Measurements from ENCODE around the gene SLC2A4RG. TPM values are rescaled to one million over a fixed set of nuclear protein-coding genes. Genes with fewer than 3 reads are reported as not detected.

SLC2A4RG gene
- total RNA-seq, 2 donors from 2014 or later = 69.3 to 108 TPM

DNA sequence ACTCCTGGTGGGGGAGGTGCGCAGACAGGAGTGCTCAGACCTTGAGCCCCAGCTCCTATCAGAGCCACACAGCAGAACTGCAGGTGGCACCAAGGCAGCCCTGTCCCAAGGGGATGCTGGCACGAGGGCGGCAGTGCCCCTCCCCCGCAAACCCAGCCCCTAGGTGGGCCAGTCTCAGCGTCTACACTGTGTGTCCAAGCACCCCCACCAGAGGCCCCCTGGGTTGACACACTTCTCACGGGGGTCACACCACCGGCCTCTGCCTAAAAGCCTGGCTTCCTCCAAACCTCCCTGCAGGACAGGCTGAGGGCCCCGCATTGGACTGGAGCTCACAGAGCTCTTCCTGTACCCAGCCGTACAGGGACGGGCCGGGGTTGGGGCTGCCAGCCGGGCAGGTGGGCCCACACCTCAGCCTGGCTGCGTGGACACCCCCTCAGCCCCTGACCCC, 8.1 kb downstream of the SLC2A4RG start:
- H3K4me3 ChIP-seq (ENCODE audit: low read length) = no peak overlapping the region
- WGBS, 2 experiments (ENCODE audit: insufficient coverage in 1 of 2, insufficient read length in 1 of 2) = 80 to 89% methylated on average over 6 to 13 of the region's 13 CpGs
- no peak overlapping the region for H3K4me3 Mint-ChIP-seq
- H3K27me3 ChIP-seq (ENCODE audit: control insufficient read depth, insufficient read depth, low read length, poor library complexity, severe bottlenecking) = no peaks in the 10 kb centered on the region
- no peak overlapping the region for H3K9ac ChIP-seq (ENCODE audit: extremely low read depth, low read length, poor library complexity, severe bottlenecking)
- H3K4me1 ChIP-seq (ENCODE audit: control insufficient read depth, insufficient read depth, low read length) = no peaks in the 10 kb centered on the region
- H3K36me3 Mint-ChIP-seq (ENCODE audit: low read depth) = peaks cover 15% of the 10 kb centered on the region
- H3K9me3 ChIP-seq (ENCODE audit: control insufficient read depth, low read length) = no peaks in the 10 kb centered on the region
- DNase-seq = no peak
- TF ChIP-seq, protein P1, sequence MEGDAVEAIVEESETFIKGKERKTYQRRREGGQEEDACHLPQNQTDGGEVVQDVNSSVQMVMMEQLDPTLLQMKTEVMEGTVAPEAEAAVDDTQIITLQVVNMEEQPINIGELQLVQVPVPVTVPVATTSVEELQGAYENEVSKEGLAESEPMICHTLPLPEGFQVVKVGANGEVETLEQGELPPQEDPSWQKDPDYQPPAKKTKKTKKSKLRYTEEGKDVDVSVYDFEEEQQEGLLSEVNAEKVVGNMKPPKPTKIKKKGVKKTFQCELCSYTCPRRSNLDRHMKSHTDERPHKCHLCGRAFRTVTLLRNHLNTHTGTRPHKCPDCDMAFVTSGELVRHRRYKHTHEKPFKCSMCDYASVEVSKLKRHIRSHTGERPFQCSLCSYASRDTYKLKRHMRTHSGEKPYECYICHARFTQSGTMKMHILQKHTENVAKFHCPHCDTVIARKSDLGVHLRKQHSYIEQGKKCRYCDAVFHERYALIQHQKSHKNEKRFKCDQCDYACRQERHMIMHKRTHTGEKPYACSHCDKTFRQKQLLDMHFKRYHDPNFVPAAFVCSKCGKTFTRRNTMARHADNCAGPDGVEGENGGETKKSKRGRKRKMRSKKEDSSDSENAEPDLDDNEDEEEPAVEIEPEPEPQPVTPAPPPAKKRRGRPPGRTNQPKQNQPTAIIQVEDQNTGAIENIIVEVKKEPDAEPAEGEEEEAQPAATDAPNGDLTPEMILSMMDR (conservative IDR thresholded peaks at IDR 0.05) = no peak
- no peaks in the 10 kb centered on the region for H3K27me3 Mint-ChIP-seq (ENCODE audit: insufficient read depth)
- peaks cover 4% of the 10 kb centered on the region for H3K4me1 Mint-ChIP-seq
- no peak overlapping the region for H3K27ac ChIP-seq (ENCODE audit: low read depth, low read length)
- no peak overlapping the region for H3K27ac Mint-ChIP-seq
- peaks cover 20% of the 10 kb centered on the region for H3K36me3 ChIP-seq (ENCODE audit: control insufficient read depth, insufficient read depth, low read length)
- no peaks in the 10 kb centered on the region for H3K9me3 Mint-ChIP-seq

DNA sequence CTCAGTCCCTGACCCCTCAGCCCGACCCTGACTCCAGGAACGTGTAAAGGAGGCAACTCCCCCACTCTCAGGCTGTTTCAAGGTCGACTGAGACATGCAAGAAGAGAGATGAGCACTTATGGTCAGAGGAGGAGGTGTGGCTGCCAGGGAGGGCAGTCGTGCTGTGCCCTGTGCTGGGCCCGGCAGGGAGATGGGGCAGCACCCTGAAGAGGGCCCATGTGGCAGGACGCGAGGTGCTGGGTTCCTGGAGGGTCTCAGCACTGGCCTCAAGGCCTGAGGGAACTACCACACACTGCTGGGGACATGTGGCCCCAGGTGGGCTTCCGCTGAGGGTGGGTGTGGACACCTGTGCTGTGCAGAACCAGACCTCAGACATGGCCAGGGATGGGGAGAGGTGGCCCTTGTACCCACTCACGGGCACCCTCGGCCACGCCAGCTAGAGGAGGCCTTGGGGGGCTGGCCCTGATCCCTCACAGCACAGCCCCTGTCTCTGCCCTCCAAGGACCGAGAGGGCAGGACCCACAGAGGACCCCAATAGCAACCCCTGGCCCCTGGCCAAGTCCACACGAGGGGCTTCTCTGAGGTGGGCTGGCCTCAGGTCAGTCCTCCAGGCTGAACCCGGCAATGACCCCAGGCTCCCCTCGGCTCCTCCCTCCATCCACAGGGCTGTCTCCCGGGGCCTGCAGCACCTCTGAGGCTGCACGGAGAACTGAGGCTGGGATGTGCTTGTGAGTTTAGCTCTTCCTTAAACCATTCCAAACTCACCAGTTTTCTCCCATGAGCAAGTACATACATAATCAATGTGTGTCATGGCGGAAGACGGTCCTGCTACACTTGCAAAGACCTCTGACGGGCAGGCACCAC, 8.7 kb downstream of the SLC2A4RG start:
- Histone ChIP-seq H3K4me3 (ENCODE audit: low read length) (no peak overlapping the region), H3K9me3 (ENCODE audit: control insufficient read depth, low read length) (no peaks in the 10 kb centered on the region), H3K36me3 (ENCODE audit: control insufficient read depth, insufficient read depth, low read length) (peaks cover 19% of the 10 kb centered on the region), H3K4me1 (ENCODE audit: control insufficient read depth, insufficient read depth, low read length) (no peaks in the 10 kb centered on the region), H3K27me3 (ENCODE audit: control insufficient read depth, insufficient read depth, low read length, poor library complexity, severe bottlenecking) (no peaks in the 10 kb centered on the region), H3K9ac (ENCODE audit: extremely low read depth, low read length, poor library complexity, severe bottlenecking) (no peak overlapping the region), H3K27ac (ENCODE audit: low read depth, low read length) (no peak overlapping the region)
- Mint-ChIP-seq H3K4me3 (no peak overlapping the region), H3K4me1 (peaks cover 4% of the 10 kb centered on the region), H3K27ac (no peak overlapping the region), H3K9me3 (no peaks in the 10 kb centered on the region), H3K36me3 (ENCODE audit: low read depth) (peaks cover 15% of the 10 kb centered on the region), H3K27me3 (ENCODE audit: insufficient read depth) (no peaks in the 10 kb centered on the region)
- TF ChIP-seq, protein P1 (conservative IDR thresholded peaks at IDR 0.05) = no peak
- no peak for DNase-seq
- WGBS, 2 experiments (ENCODE audit: insufficient coverage in 1 of 2, insufficient read length in 1 of 2) = 82 to 92% methylated on average over 7 to 20 of the region's 20 CpGs

DNA sequence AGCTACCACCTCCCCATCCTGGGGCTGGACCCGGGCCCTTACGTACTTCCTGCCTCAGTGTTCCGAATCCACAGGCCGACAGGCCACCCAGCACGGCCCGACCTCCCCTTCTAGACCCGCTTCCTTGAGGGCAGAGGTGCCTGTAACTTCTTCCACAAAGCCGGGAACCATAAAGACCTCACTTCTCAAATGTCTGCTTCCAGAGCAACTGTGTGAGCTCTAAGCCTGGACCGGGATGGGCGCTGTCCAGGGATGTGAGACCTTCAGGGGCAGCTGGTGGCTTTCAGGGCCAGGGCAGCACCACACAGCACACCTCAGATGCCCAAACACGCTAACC, 9.3 kb downstream of the SLC2A4RG start:
- Mint-ChIP-seq H3K27ac (no peak overlapping the region), H3K27me3 (ENCODE audit: insufficient read depth) (no peaks in the 10 kb centered on the region), H3K4me1 (peaks cover 4% of the 10 kb centered on the region), H3K9me3 (no peaks in the 10 kb centered on the region), H3K36me3 (ENCODE audit: low read depth) (peaks cover 9% of the 10 kb centered on the region), H3K4me3 (no peak overlapping the region)
- Histone ChIP-seq H3K27ac (ENCODE audit: low read depth, low read length) (no peak overlapping the region), H3K4me1 (ENCODE audit: control insufficient read depth, insufficient read depth, low read length) (no peaks in the 10 kb centered on the region), H3K9ac (ENCODE audit: extremely low read depth, low read length, poor library complexity, severe bottlenecking) (no peak overlapping the region), H3K36me3 (ENCODE audit: control insufficient read depth, insufficient read depth, low read length) (peaks cover 13% of the 10 kb centered on the region), H3K27me3 (ENCODE audit: control insufficient read depth, insufficient read depth, low read length, poor library complexity, severe bottlenecking) (no peaks in the 10 kb centered on the region), H3K9me3 (ENCODE audit: control insufficient read depth, low read length) (no peaks in the 10 kb centered on the region), H3K4me3 (ENCODE audit: low read length) (no peak overlapping the region)
- DNase-seq = peak; percentile 37
- TF ChIP-seq, protein P1 (conservative IDR thresholded peaks at IDR 0.05) = no peak
- 94% methylated on average over 11 of the region's 11 CpGs for WGBS, 2 experiments (ENCODE audit: insufficient coverage in 1 of 2, insufficient read length in 1 of 2)
